Glutamatergic neuron (in vitro differentiated cells): ENCODE data around the gene APOC3. TPM values are rescaled to one million over a fixed set of nuclear protein-coding genes. Genes with fewer than 3 reads are reported as not detected.
A peak's percentile ranks its signal among the peaks of the same experiment; 100 is the strongest.

ENCODE experiments used
- DNase-seq: peaks from one replicate; pipeline ENCODE4 v3.0.0; 2022
- H3K27ac Mint-ChIP-seq: one replicate; pipeline ENCODE4 v1.8.0; 2020; ENCODE audit warnings: mild to moderate bottlenecking, mixed read lengths, inconsistent platforms; ENCODE audit not compliant: unreplicated experiment
- H3K27me3 Mint-ChIP-seq: one replicate; pipeline ENCODE4 v1.8.0; 2020; ENCODE audit warnings: mild to moderate bottlenecking, moderate library complexity, mixed read lengths, inconsistent platforms; ENCODE audit not compliant: unreplicated experiment
- H3K36me3 Mint-ChIP-seq: one replicate; pipeline ENCODE4 v1.8.0; 2020; ENCODE audit warnings: mild to moderate bottlenecking, mixed read lengths, inconsistent platforms; ENCODE audit not compliant: unreplicated experiment
- H3K4me1 Mint-ChIP-seq: one replicate; pipeline ENCODE4 v1.8.0; 2020; ENCODE audit warnings: mild to moderate bottlenecking, low read depth, mixed read lengths, inconsistent platforms; ENCODE audit not compliant: unreplicated experiment
- H3K4me3 Mint-ChIP-seq: one replicate; pipeline ENCODE4 v1.8.0; 2020; ENCODE audit warnings: mild to moderate bottlenecking, mixed read lengths, inconsistent platforms; ENCODE audit not compliant: unreplicated experiment
- H3K9me3 Mint-ChIP-seq: one replicate; pipeline ENCODE4 v1.8.0; 2020; ENCODE audit warnings: mild to moderate bottlenecking, moderate library complexity, mixed read lengths, inconsistent platforms; ENCODE audit not compliant: unreplicated experiment
- total RNA-seq: library from RNA; stranded (reverse); fragmentation: NEBNext Ultra II Directional; extraction: Animal tissue kit (Norgen Biotek cat#: 25700); gene quantifications from one replicate; pipeline ENCODE4 v1.2.1, GENCODE V29; 2021; ENCODE audit not compliant: unreplicated experiment
- TF ChIP-seq, protein P1 (sequence below): fragments of 200-600 bp; sonication (generic); IDR thresholded peaks from one replicate; pipeline ENCODE4 v1.5.0; 2021; ENCODE audit not compliant: partially characterized antibody, unreplicated experiment

Gene APOC3
- total RNA-seq, 1 donor from 2014 or later = not detected

DNA sequence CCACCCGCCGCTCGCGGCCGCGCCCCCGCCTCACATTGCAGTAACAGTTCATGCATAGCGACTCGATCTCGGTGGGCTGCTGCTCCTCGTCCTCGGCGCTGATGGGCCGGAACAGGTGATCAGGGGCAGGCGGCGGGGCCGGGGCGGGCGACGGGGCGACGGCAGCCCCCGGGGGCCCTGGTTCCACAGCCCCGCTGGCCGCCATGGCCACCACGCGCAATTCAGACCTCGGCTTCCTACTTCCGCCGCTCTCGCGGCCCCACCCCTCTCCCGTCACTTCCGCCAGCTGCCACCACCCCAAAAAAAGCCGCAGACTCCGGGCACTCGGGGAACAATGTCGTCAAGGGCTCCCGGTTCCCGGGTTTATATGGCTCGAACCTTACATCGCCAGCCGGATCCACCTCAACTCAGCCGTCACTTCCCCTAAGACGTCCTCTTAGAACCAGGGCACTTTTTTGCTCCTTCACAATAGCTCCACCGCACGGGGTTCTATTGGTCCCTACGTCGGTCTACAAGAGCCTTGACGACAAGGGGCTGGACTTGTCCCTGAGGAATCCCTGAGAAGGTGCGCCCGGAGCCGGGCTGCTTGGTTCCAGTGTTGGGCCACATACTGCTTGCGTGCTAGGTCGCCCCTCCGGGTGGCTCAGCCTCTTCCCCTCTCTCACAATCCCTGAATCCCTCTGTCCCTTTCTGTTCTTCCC, 41.8 kb upstream of the APOC3 start, which contains the start of gene ZPR1:
ZPR1 (minus strand) TSS at position 238 of the 701 bp plus-strand sequence; CDS start at position 205, 33 bp downstream.
- TF ChIP-seq, protein P1, sequence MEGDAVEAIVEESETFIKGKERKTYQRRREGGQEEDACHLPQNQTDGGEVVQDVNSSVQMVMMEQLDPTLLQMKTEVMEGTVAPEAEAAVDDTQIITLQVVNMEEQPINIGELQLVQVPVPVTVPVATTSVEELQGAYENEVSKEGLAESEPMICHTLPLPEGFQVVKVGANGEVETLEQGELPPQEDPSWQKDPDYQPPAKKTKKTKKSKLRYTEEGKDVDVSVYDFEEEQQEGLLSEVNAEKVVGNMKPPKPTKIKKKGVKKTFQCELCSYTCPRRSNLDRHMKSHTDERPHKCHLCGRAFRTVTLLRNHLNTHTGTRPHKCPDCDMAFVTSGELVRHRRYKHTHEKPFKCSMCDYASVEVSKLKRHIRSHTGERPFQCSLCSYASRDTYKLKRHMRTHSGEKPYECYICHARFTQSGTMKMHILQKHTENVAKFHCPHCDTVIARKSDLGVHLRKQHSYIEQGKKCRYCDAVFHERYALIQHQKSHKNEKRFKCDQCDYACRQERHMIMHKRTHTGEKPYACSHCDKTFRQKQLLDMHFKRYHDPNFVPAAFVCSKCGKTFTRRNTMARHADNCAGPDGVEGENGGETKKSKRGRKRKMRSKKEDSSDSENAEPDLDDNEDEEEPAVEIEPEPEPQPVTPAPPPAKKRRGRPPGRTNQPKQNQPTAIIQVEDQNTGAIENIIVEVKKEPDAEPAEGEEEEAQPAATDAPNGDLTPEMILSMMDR = no peak
- peaks cover 12% of the 10 kb centered on the region for H3K27me3 Mint-ChIP-seq
- H3K9me3 Mint-ChIP-seq = peaks cover 3% of the 10 kb centered on the region
- H3K27ac Mint-ChIP-seq = peak within 1 kb of the TSS; percentile 97
- peak; percentile 82 for DNase-seq
- H3K4me1 Mint-ChIP-seq = peaks cover 10% of the 10 kb centered on the region
- H3K36me3 Mint-ChIP-seq = no peaks in the 10 kb centered on the region
- peak within 1 kb of the TSS; percentile 87 for H3K4me3 Mint-ChIP-seq

DNA sequence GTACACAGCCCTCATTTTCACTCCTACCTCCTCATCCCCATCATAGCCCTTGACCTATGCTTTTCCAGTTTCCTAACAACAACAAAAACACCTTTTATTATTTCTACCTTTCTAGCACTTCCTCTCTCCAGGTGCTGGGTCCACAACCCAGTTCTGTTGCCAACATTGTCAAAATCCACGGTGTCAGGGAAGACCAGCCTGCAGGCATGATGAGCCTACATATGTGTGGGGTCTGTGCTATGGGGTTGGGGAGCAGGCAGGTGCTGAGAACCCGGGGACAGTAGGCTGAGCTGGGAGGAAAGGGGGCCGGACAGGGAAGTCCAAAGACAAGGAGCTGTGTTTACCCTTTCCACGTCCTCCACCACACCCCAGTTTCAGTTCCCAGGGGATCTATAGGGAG, 41.2 kb upstream of the APOC3 start:
- no peak for DNase-seq

DNA sequence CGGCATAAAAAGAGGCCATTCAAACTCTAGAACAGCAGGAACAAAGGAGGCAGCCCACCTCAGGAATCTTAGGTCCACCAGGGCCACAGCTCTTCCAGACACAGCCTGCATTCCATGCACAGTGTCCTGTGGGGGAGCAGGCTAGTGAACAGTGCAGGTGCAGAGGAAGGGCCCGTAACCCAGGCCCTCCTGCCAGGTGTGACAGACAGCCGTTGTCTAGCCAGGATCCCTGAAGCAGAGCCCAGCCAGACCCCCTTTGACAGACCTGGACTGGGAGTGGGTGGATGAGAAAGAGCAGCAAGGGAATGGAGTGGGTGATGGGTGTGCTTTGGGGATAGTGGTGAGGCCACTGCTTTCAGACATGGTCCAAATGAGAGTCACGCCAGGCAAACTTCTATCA, 40.7 kb upstream of the APOC3 start:
- H3K4me3 Mint-ChIP-seq = peak overlapping the region; percentile 87
- no peak overlapping the region for H3K27ac Mint-ChIP-seq

More for the DNA sequence above, 41.2 kb upstream of the APOC3 start:
- Mint-ChIP-seq H3K4me1 (peaks cover 10% of the 10 kb centered on the region), H3K4me3 (peak overlapping the region; percentile 87), H3K36me3 (no peaks in the 10 kb centered on the region), H3K27ac (peak overlapping the region; percentile 97), H3K9me3 (peaks cover 3% of the 10 kb centered on the region), H3K27me3 (peaks cover 12% of the 10 kb centered on the region)
- TF ChIP-seq, protein P1 = no peak

DNA sequence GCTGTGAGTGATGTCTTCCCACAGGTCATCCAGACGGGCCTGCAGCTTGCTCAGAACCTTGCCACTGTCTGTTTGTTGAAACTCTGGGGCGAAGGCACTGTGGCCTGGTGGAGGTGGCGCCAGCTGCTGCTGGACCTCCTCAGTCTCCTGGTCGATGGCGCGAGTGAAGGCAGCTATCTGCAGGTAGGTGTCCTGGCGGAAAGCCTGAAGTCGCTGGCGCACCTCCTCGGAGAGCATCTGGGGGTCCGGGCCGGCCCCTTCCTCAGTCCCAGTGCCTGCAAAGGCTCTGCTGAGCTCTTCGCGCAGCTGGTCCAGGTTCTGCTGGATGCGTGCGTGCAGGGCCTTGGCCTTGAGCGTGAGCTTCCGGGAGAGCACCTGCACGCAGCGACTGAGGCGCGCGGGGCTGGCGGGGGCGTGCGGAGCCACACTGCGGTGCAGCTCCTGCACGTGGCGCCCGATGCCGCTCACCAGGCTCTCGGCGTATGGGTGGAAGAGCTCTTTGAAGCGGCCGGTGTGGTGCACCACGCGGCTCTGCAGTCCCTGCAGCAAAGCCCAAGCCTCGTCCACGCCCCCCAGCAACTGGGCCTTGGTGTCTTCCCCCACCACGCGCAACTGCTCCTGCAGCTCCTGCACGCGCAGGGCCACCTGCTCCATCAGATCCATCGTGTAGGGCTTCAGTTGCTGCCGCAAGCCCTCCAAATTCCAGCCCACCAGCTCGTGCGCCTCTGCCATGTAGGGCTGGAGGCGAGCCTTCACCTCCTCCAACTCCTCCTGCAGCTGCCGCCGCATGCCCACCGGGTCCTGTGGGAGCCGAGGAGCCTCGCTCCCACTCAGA, 39.3 kb upstream of the APOC3 start:
- Mint-ChIP-seq H3K4me3 (no peak overlapping the region), H3K36me3 (no peaks in the 10 kb centered on the region), H3K27me3 (peaks cover 12% of the 10 kb centered on the region), H3K9me3 (peaks cover 3% of the 10 kb centered on the region), H3K27ac (no peak overlapping the region), H3K4me1 (peaks cover 10% of the 10 kb centered on the region)
- TF ChIP-seq, protein P1 = no peak
- DNase-seq = no peak

More for the DNA sequence above, 40.7 kb upstream of the APOC3 start:
- Mint-ChIP-seq H3K4me1 (peaks cover 10% of the 10 kb centered on the region), H3K27me3 (peaks cover 12% of the 10 kb centered on the region), H3K36me3 (no peaks in the 10 kb centered on the region), H3K9me3 (peaks cover 3% of the 10 kb centered on the region)
- DNase-seq = no peak
- TF ChIP-seq, protein P1 = no peak
